MM.1S (cell line): ENCODE results near the gene DLGAP1.

ENCODE experiments used
- EZH2phosphoT487 ChIP-seq: fragments of 300-600 bp; sonication (generic); IDR thresholded peaks from 2 replicates; pipeline ENCODE4 v1.6.1; 2018; ENCODE audit warnings: antibody characterized with exemption, low read length
- TF ChIP-seq, protein P1 (sequence below): fragments of 300-600 bp; sonication (generic); IDR thresholded peaks from 2 replicates; pipeline ENCODE4 v1.5.1; 2016; ENCODE audit warnings: antibody characterized with exemption, low read length, mixed read lengths

DNA sequence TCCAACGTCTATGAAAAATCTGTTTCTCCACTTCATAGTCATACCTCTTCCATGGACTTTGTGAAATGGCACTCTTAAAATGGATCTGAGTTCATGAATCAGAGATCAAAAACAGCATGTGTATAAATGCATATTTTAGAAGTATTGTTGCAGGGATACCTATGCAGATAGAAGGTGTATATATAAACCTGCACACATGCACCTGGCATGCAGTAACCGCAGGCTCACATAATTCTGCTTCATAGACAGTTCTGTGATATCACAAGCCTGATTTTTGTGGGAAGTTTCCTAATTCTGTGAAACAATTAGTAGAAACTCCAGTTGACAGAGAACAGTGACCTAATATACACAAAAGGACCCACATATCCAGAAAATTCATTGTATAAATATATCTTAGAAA, 583.4 kb downstream of the DLGAP1 start:
- TF ChIP-seq, protein P1, sequence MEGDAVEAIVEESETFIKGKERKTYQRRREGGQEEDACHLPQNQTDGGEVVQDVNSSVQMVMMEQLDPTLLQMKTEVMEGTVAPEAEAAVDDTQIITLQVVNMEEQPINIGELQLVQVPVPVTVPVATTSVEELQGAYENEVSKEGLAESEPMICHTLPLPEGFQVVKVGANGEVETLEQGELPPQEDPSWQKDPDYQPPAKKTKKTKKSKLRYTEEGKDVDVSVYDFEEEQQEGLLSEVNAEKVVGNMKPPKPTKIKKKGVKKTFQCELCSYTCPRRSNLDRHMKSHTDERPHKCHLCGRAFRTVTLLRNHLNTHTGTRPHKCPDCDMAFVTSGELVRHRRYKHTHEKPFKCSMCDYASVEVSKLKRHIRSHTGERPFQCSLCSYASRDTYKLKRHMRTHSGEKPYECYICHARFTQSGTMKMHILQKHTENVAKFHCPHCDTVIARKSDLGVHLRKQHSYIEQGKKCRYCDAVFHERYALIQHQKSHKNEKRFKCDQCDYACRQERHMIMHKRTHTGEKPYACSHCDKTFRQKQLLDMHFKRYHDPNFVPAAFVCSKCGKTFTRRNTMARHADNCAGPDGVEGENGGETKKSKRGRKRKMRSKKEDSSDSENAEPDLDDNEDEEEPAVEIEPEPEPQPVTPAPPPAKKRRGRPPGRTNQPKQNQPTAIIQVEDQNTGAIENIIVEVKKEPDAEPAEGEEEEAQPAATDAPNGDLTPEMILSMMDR: no peak
- TF ChIP-seq EZH2phosphoT487: no peak
